Stimulated activated CD8-positive, alpha-beta memory T cell treated with anti-CD3 and anti-CD28 coated beads, Interleukin-12 subunit alpha, Interleukin-12 subunit beta, amount 100 ng/mL, for 4 hours (primary cell): ENCODE measurements around the gene ENTR1.
"Not testable (repeated sequence)": the region's sequence is repeated elsewhere in the genome, so short reads cannot be mapped to it uniquely, and the experiment has no call there.

Source experiments
- DNase-seq: peaks from one replicate; pipeline ENCODE4 v3.0.0-alpha.2; 2020; ENCODE audit warnings: low read depth

Gene ENTR1

DNA sequence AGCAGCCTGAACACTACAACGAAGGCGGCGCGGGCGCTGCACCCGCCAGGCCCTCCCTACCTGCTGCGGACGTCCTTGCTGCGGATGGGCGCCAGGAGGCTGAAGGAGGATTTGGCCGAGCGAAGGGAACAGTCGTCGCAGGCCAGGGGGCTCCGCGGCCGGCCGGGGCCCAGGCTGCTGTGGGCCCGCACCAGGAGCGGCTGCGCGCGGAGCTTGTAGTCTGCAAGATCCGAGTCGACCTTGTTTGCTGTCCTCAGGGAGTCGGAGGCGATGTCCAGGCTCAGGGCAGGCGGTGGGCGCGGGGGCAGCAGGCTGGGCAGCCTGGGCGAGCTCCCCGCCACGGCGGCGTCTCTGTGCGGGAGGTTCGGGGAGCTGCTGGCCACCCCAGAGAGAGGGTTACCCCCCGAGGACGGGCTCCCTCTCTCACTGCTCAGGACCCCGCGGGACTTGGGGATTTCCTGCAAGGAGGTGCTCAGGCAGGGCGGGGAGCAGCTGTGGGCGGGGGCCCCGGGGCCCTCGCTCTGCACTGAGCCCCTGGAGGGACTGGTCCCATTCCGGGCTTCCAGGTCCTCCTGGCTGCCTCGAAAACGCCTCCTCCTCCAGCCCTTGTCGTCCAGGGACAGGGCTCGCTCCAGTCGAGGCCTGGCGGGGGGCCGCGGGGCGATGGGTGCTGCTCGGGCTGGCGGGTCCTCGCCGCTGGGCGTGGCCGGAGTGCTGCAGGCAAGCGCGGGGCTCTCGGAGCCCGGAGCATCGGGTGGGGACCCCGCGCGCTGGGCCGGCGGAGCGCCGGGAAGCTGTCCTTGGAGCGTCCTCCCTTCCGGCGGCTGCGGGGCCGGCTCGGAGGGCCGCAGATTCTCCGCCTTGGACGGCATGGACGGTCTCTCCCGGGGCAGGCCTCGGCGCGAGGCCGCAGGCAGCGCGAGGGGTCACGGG lies 28.4 kb upstream of the ENTR1 start:
- peak; percentile 39 for DNase-seq

DNA sequence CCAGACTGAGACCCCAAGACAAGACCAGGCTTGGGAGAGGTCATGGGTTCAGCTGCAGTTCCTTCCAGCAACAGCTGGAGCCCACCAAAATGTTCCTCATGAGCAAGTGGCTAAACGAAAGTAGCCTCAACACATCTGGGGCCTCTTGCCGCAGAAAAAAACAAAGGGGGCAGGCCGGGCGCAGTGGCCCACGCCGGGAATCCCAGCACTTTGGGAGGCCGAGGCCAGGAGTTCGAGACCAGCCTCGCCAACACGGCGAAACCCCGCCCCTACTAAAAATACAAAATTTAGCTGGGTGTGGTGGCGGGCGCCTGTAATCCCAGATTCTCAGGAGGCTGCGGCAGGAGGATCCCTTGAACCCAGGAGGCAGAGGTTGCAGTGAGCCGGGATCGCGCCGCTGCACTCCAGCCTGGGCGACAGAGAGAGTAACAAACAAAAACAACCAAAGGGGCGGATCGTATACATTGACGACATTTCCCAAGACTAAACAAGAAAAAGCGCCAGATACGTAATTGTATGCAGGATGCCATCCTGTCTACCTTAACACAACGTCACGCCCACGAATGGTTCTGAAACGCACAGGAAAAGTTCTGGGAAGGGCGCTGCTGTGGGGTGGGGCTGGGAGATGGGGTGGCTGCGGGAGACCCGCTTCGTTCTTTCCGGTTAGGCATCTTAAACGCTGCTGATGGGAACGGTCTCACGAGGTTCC lies 27.6 kb upstream of the ENTR1 start:
- no peak for DNase-seq

DNA sequence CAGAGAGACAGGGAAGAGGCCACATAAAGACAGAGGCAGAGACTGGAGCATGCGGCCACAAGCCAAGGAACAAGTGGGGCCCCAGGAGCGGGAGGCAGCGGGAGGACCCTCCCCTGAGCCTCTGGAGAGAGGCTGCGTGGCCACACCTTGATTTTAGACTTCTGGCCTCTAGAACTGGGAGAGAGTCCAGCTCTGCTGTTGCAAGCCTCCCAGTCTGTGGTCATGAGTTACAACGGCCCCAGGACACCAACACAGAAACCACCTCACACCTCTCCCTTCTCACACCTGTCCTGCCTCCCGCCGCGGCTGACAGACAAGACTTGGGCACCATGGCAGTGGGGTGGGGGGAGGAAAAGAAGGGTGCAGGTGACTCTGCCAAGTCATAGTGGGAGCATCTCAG lies 27.0 kb upstream of the ENTR1 start:
- DNase-seq, result no peak

DNA sequence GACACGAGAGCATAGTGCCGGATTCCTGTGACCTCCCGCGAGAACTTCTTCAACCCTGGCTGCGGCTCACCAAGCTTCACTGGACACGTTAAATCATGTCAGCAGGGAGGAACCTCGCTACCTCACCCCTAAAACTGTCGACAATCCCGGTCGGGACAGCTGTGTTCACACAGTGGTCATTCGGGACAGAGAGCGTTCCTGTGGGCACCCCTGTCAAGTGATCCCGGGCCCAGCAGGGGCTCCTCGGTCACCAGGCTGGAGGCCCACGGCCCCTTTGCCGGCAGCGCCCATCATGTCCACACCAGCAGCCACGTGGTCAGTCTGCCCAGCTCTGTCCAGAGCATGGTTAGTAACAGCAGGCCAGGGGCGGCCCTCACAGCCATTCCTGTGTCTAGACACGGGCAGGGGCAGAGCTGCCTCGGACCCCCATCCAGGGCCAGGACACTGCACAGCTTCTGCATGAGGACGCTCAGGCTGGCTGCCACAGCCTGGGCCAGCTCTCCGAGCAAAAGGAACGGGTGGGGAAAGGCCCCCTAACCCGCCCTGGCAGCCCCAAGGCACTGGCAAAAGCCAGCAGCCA lies 25.7 kb upstream of the ENTR1 start:
- no peak for DNase-seq

DNA sequence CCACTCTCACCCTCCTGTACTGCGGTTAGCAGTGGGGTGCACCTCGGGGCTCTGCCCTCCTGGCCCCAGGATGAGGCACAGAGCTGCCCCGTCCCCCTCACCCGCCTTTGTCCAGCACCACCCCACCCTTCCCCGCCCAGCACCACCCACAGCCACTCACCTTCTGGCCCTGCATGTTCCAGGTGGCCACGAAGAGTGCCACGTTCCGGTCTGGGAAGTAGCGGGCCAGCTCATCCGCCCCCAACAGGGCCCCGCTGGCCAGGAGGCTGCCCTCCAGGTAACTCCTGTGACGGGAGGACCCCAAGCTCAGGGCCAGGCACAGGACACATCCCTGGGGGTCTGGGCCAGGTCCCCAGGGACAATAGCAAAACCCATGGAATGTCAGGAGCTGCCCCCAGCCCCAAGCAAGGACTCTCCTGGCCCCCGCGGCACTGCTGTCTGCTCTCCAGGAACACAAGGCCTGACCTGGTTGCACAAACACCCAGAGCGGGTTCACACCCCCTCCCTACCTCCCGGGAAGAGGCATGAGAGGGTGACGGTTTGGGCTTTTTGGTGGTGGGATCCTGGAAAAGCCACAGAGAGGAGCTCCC lies 24.3 kb upstream of the ENTR1 start:
- DNase-seq, result no peak

DNA sequence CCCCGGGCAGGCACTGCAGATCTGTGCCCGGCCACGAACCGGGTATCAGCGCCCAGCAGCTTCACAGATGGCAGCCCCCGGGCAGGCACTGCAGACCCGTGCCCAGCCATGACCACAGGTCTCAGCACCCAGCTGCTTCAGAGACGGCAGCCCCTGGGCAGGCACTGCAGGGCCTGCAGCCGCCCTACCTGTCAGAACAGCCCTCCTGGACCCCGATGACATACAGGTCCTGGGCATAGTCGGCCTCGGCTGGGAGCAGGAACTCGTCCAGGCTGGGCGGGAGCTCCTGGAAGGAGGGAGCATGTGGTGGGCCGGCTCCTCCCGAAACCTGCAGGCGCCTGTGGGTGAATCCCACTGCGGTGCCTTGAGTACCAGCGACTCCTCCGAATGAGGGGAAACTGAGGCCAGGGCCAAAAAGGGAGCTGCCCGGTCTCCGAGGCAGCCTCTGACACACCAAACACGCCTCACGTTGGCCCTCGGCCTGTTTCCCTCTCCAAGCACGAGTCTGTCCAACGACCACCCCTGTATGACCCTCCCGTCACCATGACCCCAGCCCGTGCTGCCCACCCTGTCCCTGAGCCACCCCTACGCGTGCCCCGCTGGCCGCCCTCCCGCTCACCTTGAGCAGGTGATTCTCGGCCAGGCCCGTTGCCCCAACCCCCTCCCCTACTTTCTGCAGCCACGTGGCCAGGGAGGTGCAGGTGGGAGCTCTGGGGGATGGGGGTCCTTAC lies 23.6 kb upstream of the ENTR1 start:
- no peak for DNase-seq

DNA sequence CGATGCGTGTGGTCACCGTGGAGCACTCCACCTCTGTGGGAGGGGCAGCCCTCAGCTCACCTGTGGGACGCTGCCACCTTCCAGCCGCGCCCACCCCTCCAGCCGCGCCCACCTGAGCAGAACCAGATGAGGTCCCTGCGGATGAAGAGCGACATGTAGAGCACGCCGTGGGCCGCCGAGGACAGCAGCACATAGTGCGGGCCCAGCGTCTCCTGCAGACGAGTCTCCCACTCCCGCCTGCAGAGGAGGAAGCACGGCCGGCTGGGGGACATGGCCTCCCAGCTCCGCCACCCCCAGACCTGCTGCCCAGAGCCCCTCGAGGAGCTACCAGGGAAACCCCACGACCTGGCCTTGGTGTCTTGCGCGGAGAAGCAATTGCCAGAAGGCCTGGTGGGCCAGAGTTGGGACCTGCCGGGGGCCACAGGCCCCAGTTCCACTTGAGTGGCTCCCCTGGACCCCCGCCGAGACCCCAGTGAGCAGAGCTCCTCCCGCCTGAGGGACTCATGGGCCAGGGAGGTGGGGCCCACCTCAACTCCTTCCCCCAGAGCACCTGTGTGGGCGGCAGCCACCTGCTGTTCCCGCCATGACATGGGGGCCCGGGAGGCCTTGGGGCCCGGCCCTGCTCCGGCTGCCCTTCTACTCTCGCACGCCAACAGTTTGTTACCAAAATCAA lies 22.8 kb upstream of the ENTR1 start:
- no peak for DNase-seq

DNA sequence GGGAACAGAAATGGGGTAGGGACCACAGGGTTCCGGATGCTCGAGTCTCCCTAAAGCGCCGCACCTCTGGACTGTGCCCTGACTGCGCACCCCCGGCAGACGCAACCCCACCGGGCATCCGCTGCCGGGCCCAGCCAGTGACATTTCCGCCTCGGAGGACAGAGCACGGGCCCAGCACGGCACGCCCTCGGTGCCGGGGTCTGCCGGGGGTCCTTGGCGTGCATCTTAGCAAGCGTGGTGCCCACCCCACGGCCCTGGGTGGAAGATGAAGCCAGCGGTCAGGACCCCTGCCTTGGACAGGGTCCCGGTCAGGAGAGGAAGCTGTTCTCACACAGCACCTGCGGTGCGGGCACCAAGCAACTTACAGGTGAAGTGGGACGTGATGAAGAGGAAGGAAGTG lies 22.2 kb upstream of the ENTR1 start:
- no peak for DNase-seq

DNA sequence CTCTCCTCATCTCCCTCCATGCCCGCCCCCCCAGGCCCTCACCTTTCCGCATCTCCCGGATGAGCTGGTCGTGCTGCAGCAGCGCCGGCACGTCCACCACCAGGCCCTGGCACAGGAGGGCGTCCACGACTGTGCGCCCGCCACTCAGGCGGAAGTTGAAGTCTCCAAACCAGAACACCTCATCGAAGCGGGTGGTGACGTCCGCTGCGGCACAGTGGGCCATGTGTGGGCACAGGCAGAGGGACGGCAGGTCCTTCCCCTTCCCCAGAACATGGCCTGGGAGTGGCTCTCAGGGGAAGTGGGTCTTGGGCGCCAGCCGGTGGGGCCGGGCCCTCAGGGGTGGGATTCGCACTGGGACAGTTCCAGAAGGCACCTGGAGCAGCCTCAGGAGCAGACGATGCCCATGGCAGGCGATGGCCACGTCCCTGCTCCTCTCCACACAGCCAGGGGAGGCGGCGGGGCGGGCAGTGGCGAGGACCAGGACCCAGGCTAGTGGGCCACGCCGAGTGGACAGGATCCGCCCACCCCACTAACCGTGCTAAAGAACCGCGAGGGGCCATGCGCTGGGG lies 21.5 kb upstream of the ENTR1 start:
- DNase-seq, result no peak

DNA sequence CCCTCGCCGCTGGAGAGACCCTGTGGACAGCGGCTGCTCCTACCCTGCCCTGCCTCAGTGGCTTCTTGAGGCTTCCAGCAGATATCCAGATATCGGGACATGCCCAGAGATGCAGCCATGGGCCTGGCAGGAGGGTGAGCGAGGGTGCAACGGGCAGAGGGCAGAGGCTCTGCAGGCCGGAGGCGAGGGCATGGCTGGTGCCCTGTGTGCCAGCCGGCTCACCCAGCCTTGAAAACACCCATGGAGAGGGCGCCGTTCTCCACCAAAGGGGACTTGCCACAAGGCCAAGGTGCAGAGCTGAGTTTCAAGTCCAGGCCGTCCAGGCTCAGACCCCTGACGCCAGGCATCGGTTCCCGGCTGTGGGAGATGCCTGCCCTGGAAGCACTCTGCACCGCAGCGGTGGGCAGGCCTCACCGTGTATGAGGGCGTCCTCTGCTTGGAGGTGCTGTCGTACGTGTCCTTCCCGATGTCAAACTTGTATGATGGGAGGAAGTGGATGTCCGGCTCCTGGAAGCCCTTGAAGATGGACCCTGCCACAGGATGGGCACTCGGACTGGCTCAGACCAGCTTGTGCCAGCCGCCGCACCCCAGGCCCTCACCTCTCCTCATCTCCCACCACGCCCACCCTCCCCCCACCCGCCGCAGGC lies 20.3 kb upstream of the ENTR1 start:
- no peak for DNase-seq

DNA sequence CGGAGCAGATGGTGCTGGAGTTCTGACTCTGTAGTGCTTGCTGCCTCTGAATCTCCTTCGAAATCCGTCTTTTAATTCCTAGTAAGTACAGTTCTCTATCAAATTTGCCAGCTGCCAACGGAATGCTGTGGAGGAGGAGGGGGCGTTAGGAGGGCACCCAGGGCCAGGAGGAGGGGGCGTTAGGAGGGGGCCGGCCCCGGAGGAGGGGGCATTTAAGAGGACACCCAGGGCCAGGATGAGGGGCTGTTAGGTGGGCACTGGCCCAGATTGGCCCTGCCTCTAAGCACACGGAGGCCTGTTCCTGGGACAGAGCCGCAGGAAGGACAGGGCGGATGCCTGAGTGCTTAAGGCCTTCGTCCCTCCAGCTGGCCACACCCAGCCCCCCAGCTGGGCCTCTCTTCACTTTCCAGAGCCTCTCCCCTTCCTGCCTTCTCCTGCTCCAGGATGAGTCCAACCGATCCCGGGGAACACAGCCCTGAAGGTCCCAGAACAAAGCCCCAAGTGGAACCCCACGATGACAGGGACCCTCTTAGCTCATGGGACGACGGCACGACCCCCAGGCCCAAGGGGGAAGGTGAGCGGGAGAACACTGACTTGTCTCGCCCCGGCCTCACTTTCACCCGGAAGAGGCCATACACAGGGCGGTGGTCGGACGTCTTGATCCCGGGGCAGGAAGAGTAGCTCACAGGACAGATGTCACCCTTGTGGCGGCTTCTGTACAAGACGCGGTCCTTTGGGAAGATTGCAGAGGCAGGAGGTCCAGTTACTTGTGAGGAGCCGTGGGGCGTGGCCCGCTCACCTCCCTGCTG lies 19.5 kb upstream of the ENTR1 start:
- no peak for DNase-seq

DNA sequence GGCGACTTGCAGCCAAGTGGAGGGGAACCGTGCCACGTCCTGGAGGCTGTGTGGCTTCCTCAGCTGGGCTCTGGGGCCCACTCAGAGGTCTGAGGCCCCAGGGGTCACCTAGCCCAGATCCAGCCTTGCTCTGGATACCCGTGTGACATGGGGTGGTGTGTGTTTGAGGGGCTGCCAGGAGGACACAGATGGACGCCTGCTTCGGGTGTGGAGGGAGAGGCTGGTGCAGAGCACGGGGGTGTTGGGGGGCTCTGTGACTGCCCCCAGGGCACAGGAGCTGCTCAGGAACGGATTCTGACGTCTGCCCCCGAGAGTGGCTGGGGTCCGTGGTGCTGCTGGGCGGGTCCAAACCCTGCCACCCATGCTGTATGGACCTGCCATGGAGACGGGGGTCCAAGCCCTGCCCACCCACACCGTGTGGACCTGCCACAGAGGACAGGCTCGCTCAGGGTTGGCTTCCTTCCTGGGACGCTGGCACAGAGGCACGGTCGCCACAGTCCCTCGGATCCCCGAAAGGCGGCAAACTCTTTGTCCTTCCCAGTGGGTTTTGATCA lies 18.7 kb upstream of the ENTR1 start:
- DNase-seq, result no peak

DNA sequence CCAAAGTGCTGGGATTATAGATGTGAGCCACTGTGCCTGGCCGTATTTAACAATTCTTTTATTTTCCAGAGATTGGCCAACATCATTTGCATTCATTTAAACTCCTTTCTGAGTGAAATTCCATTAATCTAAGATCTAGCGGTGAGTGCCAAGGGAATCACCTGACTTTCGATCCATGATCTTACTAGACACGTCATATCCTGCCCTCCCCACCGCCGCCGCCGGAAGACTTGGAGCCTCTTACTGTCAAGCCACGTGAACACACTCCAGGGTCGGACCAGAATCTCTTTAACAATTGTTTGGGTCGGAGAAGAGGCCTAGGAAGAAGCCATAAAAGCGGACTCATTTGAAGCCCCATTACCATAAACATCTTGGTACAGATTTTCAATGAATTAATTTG lies 16.4 kb upstream of the ENTR1 start:
- no peak for DNase-seq

DNA sequence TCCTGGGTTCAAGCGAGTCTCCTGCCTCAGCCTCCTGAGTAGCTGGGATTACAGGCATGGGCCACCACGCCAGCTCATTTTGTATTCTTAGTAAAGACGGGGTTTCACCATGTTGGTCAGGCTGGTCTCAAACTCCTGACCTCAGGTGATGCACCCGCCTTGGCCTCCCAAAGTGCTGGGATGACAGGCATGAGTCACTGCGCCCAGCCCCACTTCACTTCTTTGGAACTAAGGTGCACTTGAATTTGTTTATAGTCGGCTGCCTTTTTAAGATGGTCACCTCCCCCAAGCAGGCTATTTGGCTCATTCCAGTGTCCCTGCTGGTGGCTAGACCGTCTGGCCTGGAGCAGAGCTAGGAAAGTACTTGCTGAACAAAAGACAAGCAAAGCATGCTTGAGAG lies 15.0 kb upstream of the ENTR1 start:
- not testable (repeated sequence) for DNase-seq

DNA sequence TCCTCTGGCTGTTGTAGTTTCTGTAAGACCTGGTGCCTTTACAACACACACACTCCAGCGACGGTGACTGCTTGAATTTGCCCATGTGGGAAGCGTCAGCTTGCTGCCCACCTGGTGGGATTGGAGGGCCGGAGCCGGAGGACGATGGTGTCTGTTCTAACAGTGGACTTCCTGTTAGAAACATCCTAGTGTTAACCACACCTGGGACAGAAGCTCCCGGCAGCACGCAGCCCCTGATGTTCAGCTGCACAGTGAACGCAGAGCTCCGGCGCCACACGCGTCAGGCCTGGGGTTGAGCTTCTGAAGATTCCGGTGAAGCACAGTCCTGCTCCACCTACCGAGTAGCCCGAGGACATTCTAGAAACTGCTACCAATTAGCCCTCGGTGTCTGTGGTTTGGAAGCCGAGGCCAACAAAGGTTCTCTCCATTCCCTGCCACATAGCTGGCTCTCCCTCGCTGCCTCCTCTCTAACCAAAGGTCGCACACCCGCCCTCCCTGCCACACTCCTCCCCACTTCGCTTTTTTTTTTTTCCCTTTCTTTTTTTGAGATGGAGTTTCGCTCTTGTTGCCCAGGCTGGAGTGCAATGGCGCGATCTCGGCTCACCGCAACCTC lies 14.4 kb upstream of the ENTR1 start:
- DNase-seq, result no peak

DNA sequence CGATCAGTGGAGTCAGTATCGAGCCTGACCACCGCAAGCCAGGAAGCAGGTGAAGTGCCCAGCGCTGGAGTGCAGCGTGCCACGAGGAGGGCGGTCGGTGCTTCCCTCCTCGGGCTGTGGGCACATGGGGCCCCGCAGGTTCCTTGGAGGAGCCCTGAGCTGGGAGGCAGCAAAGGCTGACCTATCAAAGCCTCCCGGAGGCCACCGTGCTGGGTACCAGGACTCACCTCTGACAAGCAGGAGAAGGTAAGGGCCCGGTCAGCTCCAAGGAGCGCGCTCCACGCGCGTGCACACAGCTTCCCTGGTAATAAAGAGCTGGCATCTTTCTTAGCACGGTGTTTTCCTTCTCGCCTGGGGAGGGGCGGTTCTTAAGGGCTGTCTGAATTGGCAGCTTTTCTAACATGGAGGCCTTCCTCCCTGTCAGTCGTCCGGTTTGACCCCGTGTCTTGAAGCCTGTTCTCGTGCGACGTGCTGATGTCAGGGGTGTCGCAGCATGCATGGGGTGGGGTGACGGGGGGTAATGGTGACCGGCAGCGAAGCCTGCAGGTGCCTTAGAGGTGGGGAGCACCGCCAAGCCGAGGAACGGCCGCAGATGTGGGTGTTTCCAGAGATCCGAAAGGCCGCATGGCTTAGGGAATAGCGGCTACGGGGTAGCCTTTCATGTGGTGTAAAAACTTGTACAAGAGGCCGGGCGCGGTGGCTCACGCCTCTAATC lies 13.2 kb upstream of the ENTR1 start:
- no peak for DNase-seq

DNA sequence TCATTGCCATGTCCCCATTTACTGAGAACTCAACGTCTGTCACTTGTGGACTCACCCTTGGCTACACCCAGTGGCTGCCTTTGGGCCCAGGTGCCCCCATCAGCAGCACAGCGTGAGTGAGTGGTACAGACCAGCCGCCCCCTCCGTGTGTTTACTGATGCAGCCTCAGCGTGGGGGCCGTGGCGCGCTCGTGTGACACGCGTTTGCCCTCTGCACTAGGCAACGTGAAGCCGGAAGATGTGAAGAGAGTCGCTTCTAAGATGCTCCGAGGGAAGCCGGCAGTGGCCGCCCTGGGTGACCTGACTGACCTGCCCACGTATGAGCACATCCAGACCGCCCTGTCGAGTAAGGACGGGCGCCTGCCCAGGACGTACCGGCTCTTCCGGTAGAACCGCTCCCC lies 12.5 kb upstream of the ENTR1 start:
- DNase-seq, result no peak

DNA sequence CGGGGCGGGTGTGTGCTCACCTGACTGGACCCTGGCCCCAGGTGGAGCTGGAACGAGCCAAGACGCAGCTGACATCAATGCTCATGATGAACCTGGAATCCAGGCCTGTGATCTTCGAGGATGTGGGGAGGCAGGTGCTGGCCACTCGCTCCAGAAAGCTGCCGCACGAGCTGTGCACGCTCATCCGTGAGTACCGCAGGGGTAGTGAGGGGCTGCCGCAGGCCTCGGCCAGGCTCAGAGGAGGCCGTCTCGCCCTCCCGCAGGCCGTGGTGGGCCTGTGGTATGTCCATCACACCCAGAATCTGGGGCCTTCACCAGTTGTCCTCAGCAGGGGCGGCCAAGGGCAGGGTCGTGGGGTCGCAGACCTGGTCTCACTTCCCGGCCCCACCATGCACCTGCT lies 11.4 kb upstream of the ENTR1 start:
- DNase-seq, result no peak
